H1 (cell line): ENCODE data around the gene DCAF8. TPM values are rescaled to one million over a fixed set of nuclear protein-coding genes. Genes with fewer than 3 reads are reported as not detected.
A peak's percentile ranks its signal among the peaks of the same experiment; 100 is the strongest.

ENCODE experiments used
- CTCF ChIA-PET: fragments of 300-600 bp; sonication (Branson Sonifier 250); formaldehyde crosslinking; loops from one replicate; lab custom pipeline; 2021; ENCODE audit not compliant: partially characterized antibody; lab: Charles Lee
- POLR2A ChIA-PET: fragments of 300-600 bp; sonication (Branson Sonifier 250); formaldehyde crosslinking; loops from one replicate; lab custom pipeline; 2021; ENCODE audit warnings: inconsistent platforms; ENCODE audit not compliant: partially characterized antibody; lab: Charles Lee
- DNase-seq, 2 experiments: peaks; one replicate each; pipeline versions ENCODE4 v3.0.0 to v3.0.0-alpha.2; 2010 to 2022; ENCODE audit warnings: low spot score in 2 of 2, low read depth in 1 of 2, mixed read lengths in 1 of 2
- FAIRE-seq: peaks from 2 replicates; lab custom pipeline; 2011; peaks lifted over from hg19 to GRCh38; lab: Jason Lieb, UNC
- H2AFZ ChIP-seq: 2 replicates; pipeline ENCODE4 v1.8.1; 2012; ENCODE audit warnings: low read length, inconsistent platforms
- H2AK5ac ChIP-seq: 2 replicates; pipeline ENCODE4 v1.6.1; 2013; ENCODE audit warnings: low read depth, low read length
- H2BK120ac ChIP-seq: replicated peaks from 2 replicates; pipeline ENCODE3; 2013; ENCODE audit warnings: low read depth, low read length, inconsistent platforms
- H2BK12ac ChIP-seq: 2 replicates; pipeline ENCODE4 v1.6.1; 2013; ENCODE audit warnings: low read depth, low read length
- H2BK15ac ChIP-seq: 2 replicates; pipeline ENCODE4 v1.6.1; 2013; ENCODE audit warnings: low read length
- H2BK20ac ChIP-seq: 2 replicates; pipeline ENCODE4 v1.6.1; 2013; ENCODE audit warnings: low read length
- H2BK5ac ChIP-seq: 2 replicates; pipeline ENCODE4 v1.6.1; 2013; ENCODE audit warnings: low read depth, low read length
- H3K14ac ChIP-seq: 2 replicates; pipeline ENCODE4 v1.6.1; 2013; ENCODE audit warnings: inconsistent platforms; ENCODE audit not compliant: insufficient read length
- H3K18ac ChIP-seq: 2 replicates; pipeline ENCODE4 v1.6.1; 2013; ENCODE audit warnings: low read length; ENCODE audit errors: extremely low read depth
- H3K23ac ChIP-seq: 2 replicates; pipeline ENCODE4 v1.6.1; 2013; ENCODE audit warnings: inconsistent platforms; ENCODE audit not compliant: insufficient read length
- H3K23me2 ChIP-seq: 2 replicates; pipeline ENCODE4 v1.6.1; 2013; ENCODE audit warnings: low read depth, low read length
- H3K27ac ChIP-seq: 2 replicates; pipeline ENCODE4 v1.6.1; 2011; ENCODE audit warnings: low read depth, low read length, inconsistent platforms
- H3K27me3 ChIP-seq, 4 experiments: replicated peaks in 1 of 4; 1 replicate in 1 of 4; 2 replicates in 3 of 4; pipeline versions ENCODE4 v1.6.1 to v1.8.1; 2011 to 2013; ENCODE audit warnings: low read length in 3 of 4, mild to moderate bottlenecking in 3 of 4, inconsistent platforms in 2 of 4, mixed read lengths in 2 of 4, moderate library complexity in 1 of 4; ENCODE audit not compliant: control insufficient read depth in 3 of 4, insufficient read depth in 3 of 4; ENCODE audit errors: extremely low read depth in 1 of 4
- H3K36me3 ChIP-seq, 4 experiments: 2 replicates each; pipeline versions ENCODE4 v1.6.1 to v1.8.1; 2011 to 2013; ENCODE audit warnings: mild to moderate bottlenecking in 4 of 4, low read length in 3 of 4, moderate library complexity in 2 of 4, control low read depth in 1 of 4, inconsistent platforms in 1 of 4; ENCODE audit not compliant: insufficient read depth in 4 of 4, control insufficient read depth in 2 of 4
- H3K4ac ChIP-seq: replicated peaks from 2 replicates; pipeline ENCODE3; 2013; ENCODE audit warnings: low read length, low read depth, mixed read lengths, inconsistent platforms; ENCODE audit not compliant: insufficient read length
- H3K4me1 ChIP-seq, 4 experiments: replicated peaks in 1 of 4; 1 replicate in 1 of 4; 2 replicates in 3 of 4; pipeline versions ENCODE4 v1.6.1 to v1.8.1; 2011 to 2013; ENCODE audit warnings: low read length in 3 of 4, inconsistent platforms in 2 of 4, mixed read lengths in 1 of 4; ENCODE audit not compliant: insufficient read depth in 4 of 4, control insufficient read depth in 3 of 4
- H3K4me2 ChIP-seq, 2 experiments: 2 replicates each; pipeline versions ENCODE4 v1.6.1 to v1.8.1; 2011 to 2013; ENCODE audit warnings: low read depth in 2 of 2, low read length in 2 of 2, control low read depth in 1 of 2, inconsistent platforms in 1 of 2, mild to moderate bottlenecking in 1 of 2; ENCODE audit not compliant: insufficient read depth in 1 of 2
- H3K4me3 ChIP-seq, 4 experiments: fragments of 200-600, 300-600 bp in 1 of 4; sonication (generic), shearing (Covaris generic), sonication (Bioruptor Twin) in 1 of 4; 2 replicates each; pipeline versions ENCODE4 v1.5.1 to v1.8.1; 2011 to 2016; ENCODE audit warnings: low read length in 4 of 4, low read depth in 3 of 4, control low read depth in 2 of 4, inconsistent platforms in 2 of 4, mild to moderate bottlenecking in 2 of 4, mixed read lengths in 1 of 4, moderate library complexity in 1 of 4; ENCODE audit not compliant: insufficient read depth in 2 of 4; ENCODE audit errors: extremely low read depth in 1 of 4
- H3K56ac ChIP-seq: replicated peaks from 2 replicates; pipeline ENCODE3; 2013; ENCODE audit warnings: low read depth, mild to moderate bottlenecking, mixed read lengths, low read length, inconsistent platforms; ENCODE audit not compliant: insufficient read length
- H3K79me1 ChIP-seq: 2 replicates; pipeline ENCODE4 v1.6.1; 2013; ENCODE audit warnings: low read depth, low read length, control low read depth
- H3K79me2 ChIP-seq, 2 experiments: 2 replicates each; pipeline versions ENCODE4 v1.6.1 to v1.8.1; 2012 to 2013; ENCODE audit warnings: low read length in 2 of 2, mild to moderate bottlenecking in 2 of 2, inconsistent platforms in 1 of 2; ENCODE audit not compliant: insufficient read depth in 2 of 2, control insufficient read depth in 1 of 2
- H3K9ac ChIP-seq, 4 experiments: replicated peaks in 1 of 4; 1 replicate in 1 of 4; 2 replicates in 3 of 4; pipeline versions ENCODE4 v1.6.1 to v1.8.1; 2011 to 2013; ENCODE audit warnings: low read depth in 3 of 4, low read length in 3 of 4, control low read depth in 2 of 4, mild to moderate bottlenecking in 2 of 4, moderate library complexity in 2 of 4, inconsistent platforms in 1 of 4; ENCODE audit errors: extremely low read depth in 1 of 4
- H3K9me3 ChIP-seq, 2 experiments: 2 replicates each; pipeline versions ENCODE4 v1.6.1 to v1.8.1; 2012 to 2013; ENCODE audit warnings: mild to moderate bottlenecking in 2 of 2, moderate library complexity in 2 of 2, control low read depth in 1 of 2, inconsistent platforms in 1 of 2, low read depth in 1 of 2, low read length in 1 of 2, mixed read lengths in 1 of 2; ENCODE audit not compliant: insufficient read depth in 2 of 2
- H4K20me1 ChIP-seq, 2 experiments: replicated peaks in 1 of 2; 2 replicates each; pipeline versions ENCODE3 to v1.8.1; 2011 to 2013; ENCODE audit warnings: inconsistent platforms in 2 of 2, low read length in 2 of 2, mild to moderate bottlenecking in 1 of 2; ENCODE audit not compliant: insufficient read depth in 2 of 2, control insufficient read depth in 1 of 2
- H4K5ac ChIP-seq: 2 replicates; pipeline ENCODE4 v1.6.1; 2013; ENCODE audit warnings: low read length, low read depth, mixed read lengths, inconsistent platforms; ENCODE audit not compliant: insufficient read length
- H4K8ac ChIP-seq: 2 replicates; pipeline ENCODE4 v1.8.0; 2013; ENCODE audit warnings: mild to moderate bottlenecking, moderate library complexity, low read length, inconsistent platforms; ENCODE audit not compliant: insufficient read depth; ENCODE audit errors: extremely low read depth
- H4K91ac ChIP-seq: replicated peaks from 2 replicates; pipeline ENCODE3; 2013; ENCODE audit warnings: low read length, mixed read lengths, inconsistent platforms; ENCODE audit not compliant: insufficient read length
- BCL11A ChIP-seq, 2 experiments: IDR thresholded peaks; one replicate each; pipeline ENCODE4 v1.6.1; 2011; ENCODE audit warnings: low read depth in 2 of 2, low read length in 2 of 2, mild to moderate bottlenecking in 2 of 2
- CBX5 ChIP-seq: fragments of 300-800, 300-1000 bp; sonication (generic); IDR thresholded peaks from 2 replicates; pipeline ENCODE4 v1.7.1; 2016; ENCODE audit warnings: antibody characterized with exemption, low read length, low read depth
- CBX8 ChIP-seq: fragments of 300-800, 300-1000 bp; sonication (generic); IDR thresholded peaks from 2 replicates; pipeline ENCODE4 v1.7.1; 2016; ENCODE audit warnings: low read depth, low read length, borderline replicate concordance
- CHD2 ChIP-seq: IDR thresholded peaks from 2 replicates; pipeline ENCODE4 v1.6.1; 2012; ENCODE audit warnings: low read length, improper control_type of control experiment
- CREB1 ChIP-seq: IDR thresholded peaks from 2 replicates; pipeline ENCODE4 v1.6.1; 2012; ENCODE audit warnings: inconsistent platforms
- CTBP2 ChIP-seq: IDR thresholded peaks from 2 replicates; pipeline ENCODE4 v1.7.0; 2011; ENCODE audit warnings: borderline replicate concordance, mild to moderate bottlenecking, moderate library complexity, mixed read lengths, low read length; ENCODE audit not compliant: insufficient read depth, insufficient read length
- JUN ChIP-seq: IDR thresholded peaks from 2 replicates; pipeline ENCODE4 v1.6.1; 2011; ENCODE audit warnings: low read depth, mild to moderate bottlenecking, improper control_type of control experiment, low read length
- KDM1A ChIP-seq: fragments of 200-600, 300-600 bp; sonication (generic); IDR thresholded peaks from 2 replicates; pipeline ENCODE4 v1.7.1; 2016; ENCODE audit warnings: mild to moderate bottlenecking, low read length, borderline replicate concordance
- RAD21 ChIP-seq, 2 experiments: IDR thresholded peaks in 1 of 2; conservative IDR thresholded peaks in 1 of 2; 2 replicates each; pipeline ENCODE4 v1.6.1; 2011; ENCODE audit warnings: low read depth in 2 of 2, low read length in 2 of 2, improper control_type of control experiment in 1 of 2, inconsistent platforms in 1 of 2, mild to moderate bottlenecking in 1 of 2, moderate library complexity in 1 of 2
- SAP30 ChIP-seq: fragments of 300-600 bp; sonication (generic); IDR thresholded peaks from 2 replicates; pipeline ENCODE4 v1.7.1; 2012; ENCODE audit warnings: low read length, moderate library complexity, mild to moderate bottlenecking, inconsistent platforms; ENCODE audit not compliant: insufficient read depth, insufficient replicate concordance
- SIRT6 ChIP-seq: IDR thresholded peaks from one replicate; pipeline ENCODE4 v1.7.1; 2012; ENCODE audit warnings: low read length, inconsistent platforms
- SP4 ChIP-seq: IDR thresholded peaks from 2 replicates; pipeline ENCODE4 v1.6.1; 2012; ENCODE audit warnings: low read length, inconsistent platforms
- SRF ChIP-seq: IDR thresholded peaks from 2 replicates; pipeline ENCODE4 v1.6.1; 2011; ENCODE audit warnings: mild to moderate bottlenecking, low read depth, low read length, moderate library complexity
- WGBS, 2 experiments: shearing (Covaris generic) in 1 of 2; methylation state at CpG; one replicate each; pipeline versions ENCODE4 v1.1.6 to v1.1.7; 2013 to 2015; ENCODE audit warnings: low lambda C conversion rate in 2 of 2, mixed read lengths in 2 of 2, inconsistent platforms in 1 of 2, low coverage in 1 of 2, missing lambda C conversion rate in 1 of 2; ENCODE audit not compliant: insufficient replicate concordance in 2 of 2, insufficient coverage in 1 of 2, insufficient read length in 1 of 2; ENCODE audit errors: extremely low coverage in 1 of 2, missing lambda C conversion rate in 1 of 2; 5-methylcytosine and 5-hydroxymethylcytosine counted together
- polyA plus RNA-seq, 7 experiments: library from polyadenylated mRNA; depleted of rRNA in 3 of 7; stranded (reverse) in 5 of 7; unstranded in 2 of 7; fragments of >200 nt in 5 of 7; fragments of 200-250 nt in 2 of 7; gene quantifications; 1 replicate in 5 of 7; 2 replicates in 1 of 7; 4 replicates in 1 of 7; pipeline versions ENCODE4 v1.2.1 to v1.2.3, GENCODE V29; 2011 to 2013; ENCODE audit warnings: missing spikeins in 2 of 7, mixed read lengths in 2 of 7
- total RNA-seq: library from RNA; stranded (reverse); fragmentation: NEBNext Ultra II Directional; extraction: Animal tissue kit (Norgen Biotek cat#: 25700); gene quantifications from 2 replicates; pipeline ENCODE4 v1.2.1, GENCODE V29; 2021

The DCAF8 gene
- total and polyA plus RNA-seq, 2 of the 8 experiments (the other 6 are each of a cell fraction or from before 2014, with no cell fraction given): 68.2 to 110 TPM

DNA sequence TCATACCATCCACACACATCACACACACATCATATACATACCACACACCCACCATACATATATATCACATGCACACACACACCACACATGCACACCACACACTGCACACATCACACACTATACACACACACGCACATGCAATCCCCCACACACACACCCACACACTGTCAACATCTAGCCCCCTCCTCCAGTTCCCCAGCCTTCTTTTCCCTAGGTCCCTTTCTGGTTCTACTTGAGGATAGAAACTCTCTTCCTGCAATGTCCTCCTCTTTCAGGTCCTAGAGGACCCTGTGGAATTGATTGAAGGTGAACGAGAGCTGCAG lies 67.7 kb downstream of the DCAF8 start:
- Histone ChIP-seq H3K23me2 (peaks cover 10% of the 10 kb centered on the region), H3K79me2 (no peaks in the 10 kb centered on the region), H3K36me3 (no peaks in the 10 kb centered on the region; a peak in 1 of 8 replicates), H4K91ac (peak overlapping the region; percentile 99), H2BK15ac (peak overlapping the region; percentile 100), H3K4me2 (no peak overlapping the region), H3K56ac (no peak overlapping the region), H2BK12ac (peak overlapping the region; percentile 100), H3K18ac (no peak overlapping the region), H4K5ac (no peak overlapping the region), H3K23ac (no peak overlapping the region), H4K20me1 (peaks cover 0 to 9% of the 10 kb centered on the region in 2 experiments), H3K9ac (no peak overlapping the region; a peak in 1 of 7 replicates), H2AK5ac (peak overlapping the region; percentile 100), H4K8ac (no peak overlapping the region), H2BK20ac (no peak overlapping the region), H3K4me1 (peaks cover 3 to 26% (median 8%) of the 10 kb centered on the region in 4 experiments; a peak in 6 of 7 replicates), H2BK120ac (peak overlapping the region; percentile 93), H3K27me3 (no peaks in the 10 kb centered on the region; a peak in 1 of 7 replicates), H2AFZ (no peak overlapping the region), H3K4ac (peak overlapping the region; percentile 71), H3K27ac (no peak overlapping the region), H3K14ac (no peak overlapping the region), H3K9me3 (no peaks in the 10 kb centered on the region), H2BK5ac (peak overlapping the region; percentile 97), H3K79me1 (peaks cover 4% of the 10 kb centered on the region; the same call in 1 of the 2 replicates), H3K4me3 (no peak overlapping the region)
- ChIA-PET POLR2A (interaction anchor here (0.6 to 2.1 kb wide), 7 partner anchors 9 to 166 kb away, joined by 3 to 8 read pairs (median 3); no protein-coding TSS in a partner anchor), CTCF (interaction anchor here (0.6 to 2.8 kb wide), 13 partner anchors 13 to 96 kb away, joined by 3 to 16 read pairs (median 4); no protein-coding TSS in a partner anchor)
- WGBS, 2 experiments: 97% methylated on average over 2 of the region's 2 CpGs; no CpG with 5 or more reads in 1 of the 2 experiments
- no peak for TF ChIP-seq SRF
- TF ChIP-seq RAD21 (IDR thresholded peaks at IDR 0.05 in 1 of 2, conservative IDR thresholded peaks at IDR 0.05 in 1 of 2; ENCODE audit: low read depth in 2 of 2, low read length in 2 of 2): no peak
- no peak for TF ChIP-seq KDM1A
- TF ChIP-seq BCL11A (IDR thresholded peaks at IDR 0.05; ENCODE audit: low read depth in 2 of 2, low read length in 2 of 2): no peak
- no peak for TF ChIP-seq SP4
- no peak for TF ChIP-seq CTBP2
- no peak for TF ChIP-seq CBX8
- TF ChIP-seq JUN: no peak
- TF ChIP-seq CHD2: no peak
- TF ChIP-seq SIRT6: no peak
- no peak for TF ChIP-seq SAP30
- no peak for TF ChIP-seq CBX5
- TF ChIP-seq CREB1: no peak
- DNase-seq (no peak), FAIRE-seq (no peak)
